ENCODE measurements around the gene ACKR1.

The ACKR1 gene

DNA sequence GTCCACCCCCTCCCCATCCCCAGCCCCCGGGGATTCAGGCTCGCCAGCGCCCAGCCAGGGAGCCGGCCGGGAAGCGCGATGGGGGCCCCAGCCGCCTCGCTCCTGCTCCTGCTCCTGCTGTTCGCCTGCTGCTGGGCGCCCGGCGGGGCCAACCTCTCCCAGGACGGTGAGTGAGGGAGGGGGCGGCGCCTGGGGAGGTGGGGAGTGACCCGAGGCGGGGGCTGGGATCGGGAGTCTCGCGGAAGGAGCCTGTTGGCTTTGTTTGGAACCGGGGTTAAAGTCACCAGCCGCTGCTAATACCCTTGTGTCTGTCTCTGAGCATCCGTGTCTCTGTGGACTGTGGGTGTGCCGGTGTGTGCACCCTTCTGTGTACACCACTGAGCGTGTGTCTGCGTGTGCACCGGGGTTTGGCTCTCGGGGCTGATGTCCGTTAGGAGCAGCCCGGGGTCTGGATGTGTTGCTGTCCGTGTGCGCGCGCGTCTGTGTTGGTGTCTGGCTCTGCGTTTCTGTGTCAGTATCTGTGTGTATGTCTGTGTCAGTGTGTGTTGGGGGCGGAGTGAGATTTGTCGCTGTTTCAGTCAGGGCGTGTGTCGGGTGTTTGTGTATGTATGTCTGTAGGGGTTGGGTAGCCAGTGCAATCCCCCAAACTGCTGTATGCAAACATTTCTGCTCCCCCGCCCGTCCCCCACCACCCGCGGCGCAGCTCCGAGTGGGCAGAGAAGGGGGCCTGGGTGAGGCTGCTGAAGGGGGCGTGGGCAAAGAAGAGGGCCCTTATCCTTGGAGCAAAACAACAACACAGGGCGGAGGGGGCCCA, 32.8 kb upstream of the ACKR1 start:
- TF ChIP-seq POLR2AphosphoS5 (IDR thresholded peaks at IDR 0.05; ENCODE audit: low read depth, low read length) (no peak), SIN3A (IDR thresholded peaks at IDR 0.05; ENCODE audit: borderline replicate concordance, insufficient read depth, low read length) (no peak), TAF1 (IDR thresholded peaks at IDR 0.05; ENCODE audit: borderline replicate concordance, insufficient read depth, low read length) (no peak), FOXP2 (optimal IDR thresholded peaks at IDR 0.05; ENCODE audit: borderline replicate concordance, extremely low read depth, extremely low read length, insufficient read depth) (no peak)
- TF ChIP-seq, protein P1, sequence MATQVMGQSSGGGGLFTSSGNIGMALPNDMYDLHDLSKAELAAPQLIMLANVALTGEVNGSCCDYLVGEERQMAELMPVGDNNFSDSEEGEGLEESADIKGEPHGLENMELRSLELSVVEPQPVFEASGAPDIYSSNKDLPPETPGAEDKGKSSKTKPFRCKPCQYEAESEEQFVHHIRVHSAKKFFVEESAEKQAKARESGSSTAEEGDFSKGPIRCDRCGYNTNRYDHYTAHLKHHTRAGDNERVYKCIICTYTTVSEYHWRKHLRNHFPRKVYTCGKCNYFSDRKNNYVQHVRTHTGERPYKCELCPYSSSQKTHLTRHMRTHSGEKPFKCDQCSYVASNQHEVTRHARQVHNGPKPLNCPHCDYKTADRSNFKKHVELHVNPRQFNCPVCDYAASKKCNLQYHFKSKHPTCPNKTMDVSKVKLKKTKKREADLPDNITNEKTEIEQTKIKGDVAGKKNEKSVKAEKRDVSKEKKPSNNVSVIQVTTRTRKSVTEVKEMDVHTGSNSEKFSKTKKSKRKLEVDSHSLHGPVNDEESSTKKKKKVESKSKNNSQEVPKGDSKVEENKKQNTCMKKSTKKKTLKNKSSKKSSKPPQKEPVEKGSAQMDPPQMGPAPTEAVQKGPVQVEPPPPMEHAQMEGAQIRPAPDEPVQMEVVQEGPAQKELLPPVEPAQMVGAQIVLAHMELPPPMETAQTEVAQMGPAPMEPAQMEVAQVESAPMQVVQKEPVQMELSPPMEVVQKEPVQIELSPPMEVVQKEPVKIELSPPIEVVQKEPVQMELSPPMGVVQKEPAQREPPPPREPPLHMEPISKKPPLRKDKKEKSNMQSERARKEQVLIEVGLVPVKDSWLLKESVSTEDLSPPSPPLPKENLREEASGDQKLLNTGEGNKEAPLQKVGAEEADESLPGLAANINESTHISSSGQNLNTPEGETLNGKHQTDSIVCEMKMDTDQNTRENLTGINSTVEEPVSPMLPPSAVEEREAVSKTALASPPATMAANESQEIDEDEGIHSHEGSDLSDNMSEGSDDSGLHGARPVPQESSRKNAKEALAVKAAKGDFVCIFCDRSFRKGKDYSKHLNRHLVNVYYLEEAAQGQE (IDR thresholded peaks at IDR 0.05; ENCODE audit: insufficient read depth in 1 of 2, low read depth in 2 of 2, low read length in 2 of 2), result no peak

DNA sequence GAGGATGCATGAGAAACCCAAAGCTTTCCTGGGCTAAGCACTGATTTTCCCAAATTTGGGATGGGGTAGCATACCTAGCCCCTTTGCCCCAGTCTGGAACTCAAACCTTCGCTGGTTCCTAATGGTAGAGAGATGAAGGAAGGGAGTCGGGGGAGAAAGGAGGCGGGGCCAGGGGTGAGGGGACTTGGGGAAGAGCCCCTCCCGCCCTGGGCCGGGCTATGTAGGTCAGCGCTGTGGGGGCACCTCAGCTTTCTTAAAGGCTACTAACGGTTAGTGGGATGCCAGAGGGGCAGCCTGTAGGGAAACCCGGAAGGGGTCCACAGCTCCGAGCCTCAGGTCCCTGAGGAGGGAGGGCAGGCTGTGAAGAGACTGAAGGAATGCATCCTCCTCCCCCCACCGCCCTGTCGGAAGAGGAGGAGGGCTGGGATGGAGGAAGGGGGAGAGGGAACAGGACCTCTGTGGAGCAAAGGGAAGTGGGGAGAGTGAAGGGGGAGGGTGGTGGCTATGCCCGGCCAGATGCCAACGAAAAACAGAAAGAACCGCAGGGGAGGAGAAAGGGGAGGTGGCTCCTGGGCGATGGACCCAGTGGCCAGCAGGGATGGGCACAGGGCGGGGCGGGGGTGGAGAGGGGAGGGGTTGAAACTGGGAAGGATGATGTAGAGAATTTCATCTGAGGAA, 31.9 kb upstream of the ACKR1 start:
- TF ChIP-seq TAF1 (IDR thresholded peaks at IDR 0.05; ENCODE audit: borderline replicate concordance, insufficient read depth, low read length) (no peak), FOXP2 (optimal IDR thresholded peaks at IDR 0.05; ENCODE audit: borderline replicate concordance, extremely low read depth, extremely low read length, insufficient read depth) (no peak), POLR2AphosphoS5 (IDR thresholded peaks at IDR 0.05; ENCODE audit: low read depth, low read length) (no peak), SIN3A (IDR thresholded peaks at IDR 0.05; ENCODE audit: borderline replicate concordance, insufficient read depth, low read length) (no peak)
- TF ChIP-seq, protein P1 (IDR thresholded peaks at IDR 0.05; ENCODE audit: insufficient read depth in 1 of 2, low read depth in 2 of 2, low read length in 2 of 2), result no peak

DNA sequence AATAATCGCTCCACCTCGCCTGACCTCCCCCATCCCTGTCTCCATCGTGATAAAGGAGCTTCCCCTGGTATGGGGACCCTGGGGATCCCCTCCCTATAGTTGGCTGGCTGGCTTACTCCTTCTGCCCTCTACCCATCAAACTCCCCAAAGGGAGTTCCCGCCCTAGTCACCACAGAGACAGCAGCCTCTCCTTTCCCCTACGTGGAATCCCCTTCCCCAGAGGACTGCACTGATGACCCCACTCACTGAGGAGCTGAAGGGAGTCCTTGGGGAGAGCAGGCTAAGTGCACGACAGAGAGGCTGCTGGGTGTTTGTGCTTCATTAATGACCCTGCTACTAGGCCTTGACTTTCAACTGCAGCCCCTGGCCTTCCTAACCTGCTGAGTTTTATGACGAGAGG, 31.4 kb upstream of the ACKR1 start:
- TF ChIP-seq TAF1 (IDR thresholded peaks at IDR 0.05; ENCODE audit: borderline replicate concordance, insufficient read depth, low read length) (no peak), POLR2AphosphoS5 (IDR thresholded peaks at IDR 0.05; ENCODE audit: low read depth, low read length) (no peak), FOXP2 (optimal IDR thresholded peaks at IDR 0.05; ENCODE audit: borderline replicate concordance, extremely low read depth, extremely low read length, insufficient read depth) (no peak), SIN3A (IDR thresholded peaks at IDR 0.05; ENCODE audit: borderline replicate concordance, insufficient read depth, low read length) (no peak)
- TF ChIP-seq, protein P1 (IDR thresholded peaks at IDR 0.05; ENCODE audit: insufficient read depth in 1 of 2, low read depth in 2 of 2, low read length in 2 of 2), result no peak

DNA sequence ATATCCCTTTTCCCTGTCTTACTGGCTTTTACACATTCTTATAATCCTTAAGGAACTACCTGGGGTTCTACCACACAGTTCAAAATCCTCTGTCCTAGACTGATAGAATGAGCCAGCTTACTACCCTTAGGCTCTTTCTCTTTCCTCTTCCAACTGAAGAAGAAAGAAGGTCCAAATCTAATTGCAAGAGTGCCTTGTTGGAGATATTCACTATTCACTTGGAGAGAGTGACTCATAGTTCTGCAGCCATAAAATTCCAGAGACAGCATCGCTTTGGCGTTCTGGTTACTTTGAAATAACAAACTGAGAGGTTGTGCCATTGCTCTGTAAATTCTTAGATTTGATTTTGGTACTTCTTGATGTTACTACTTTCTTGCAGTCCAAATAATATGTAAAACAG, 29.1 kb upstream of the ACKR1 start:
- no peak for TF ChIP-seq TAF1 (IDR thresholded peaks at IDR 0.05; ENCODE audit: borderline replicate concordance, insufficient read depth, low read length)
- TF ChIP-seq POLR2AphosphoS5 (IDR thresholded peaks at IDR 0.05; ENCODE audit: low read depth, low read length), result no peak
- no peak for TF ChIP-seq FOXP2 (optimal IDR thresholded peaks at IDR 0.05; ENCODE audit: borderline replicate concordance, extremely low read depth, extremely low read length, insufficient read depth)
- no peak for TF ChIP-seq SIN3A (IDR thresholded peaks at IDR 0.05; ENCODE audit: borderline replicate concordance, insufficient read depth, low read length)
- TF ChIP-seq, protein P1 (IDR thresholded peaks at IDR 0.05; ENCODE audit: insufficient read depth in 1 of 2, low read depth in 2 of 2, low read length in 2 of 2), result no peak

Measured in PFSK-1 (cell line).